GM20431 (cell line): ENCODE results near the gene PLPP4.

Source experiments
- in situ Hi-C: fragments of 300-500 bp; cut with MseI, MboI; formaldehyde crosslinking; loops from one replicate; pipeline ENCODE4 v1.15.0; 2020; ENCODE audit warnings: low sequenced_read_pairs; ENCODE audit not compliant: unreplicated experiment

The PLPP4 gene

DNA sequence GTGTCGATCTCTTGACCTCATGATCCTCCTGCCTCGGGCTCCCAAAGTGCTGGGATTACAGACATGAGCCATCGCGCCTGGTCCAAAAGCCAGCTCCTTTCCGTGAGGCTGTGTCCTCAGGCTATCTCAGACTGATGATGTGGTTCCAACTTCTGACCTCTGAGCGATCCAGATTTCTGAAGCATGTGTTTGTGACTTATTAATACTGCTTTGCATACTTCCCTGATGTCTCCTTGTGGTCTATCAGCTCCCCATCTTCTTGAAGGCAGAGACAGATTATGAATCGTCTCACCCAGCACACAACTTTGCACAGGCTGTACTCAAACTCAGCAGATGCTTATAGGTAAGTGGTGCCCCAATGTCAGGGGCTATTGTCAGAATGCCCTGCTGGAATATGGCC, 2.0 kb upstream of the PLPP4 start:
- in situ Hi-C loops = no loop called here

DNA sequence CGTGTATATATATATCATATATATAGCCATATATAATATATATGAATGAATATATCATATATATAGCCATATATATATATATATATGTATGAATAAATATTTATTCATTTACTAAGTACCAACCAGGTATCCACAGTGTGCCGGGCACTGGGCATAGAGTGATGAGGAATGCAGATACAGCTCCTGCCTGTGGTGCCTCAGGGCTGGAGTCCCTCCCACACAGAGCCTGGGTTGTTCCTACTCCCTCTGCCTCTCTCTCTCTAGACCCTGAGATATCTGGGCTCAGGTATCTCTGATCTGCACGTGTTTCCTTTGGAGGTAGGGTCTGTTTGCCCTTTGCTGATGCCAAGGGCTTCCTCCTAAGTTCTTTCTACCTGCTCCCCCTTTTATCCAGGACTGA, 1.4 kb upstream of the PLPP4 start:
- in situ Hi-C loops = no loop called here

DNA sequence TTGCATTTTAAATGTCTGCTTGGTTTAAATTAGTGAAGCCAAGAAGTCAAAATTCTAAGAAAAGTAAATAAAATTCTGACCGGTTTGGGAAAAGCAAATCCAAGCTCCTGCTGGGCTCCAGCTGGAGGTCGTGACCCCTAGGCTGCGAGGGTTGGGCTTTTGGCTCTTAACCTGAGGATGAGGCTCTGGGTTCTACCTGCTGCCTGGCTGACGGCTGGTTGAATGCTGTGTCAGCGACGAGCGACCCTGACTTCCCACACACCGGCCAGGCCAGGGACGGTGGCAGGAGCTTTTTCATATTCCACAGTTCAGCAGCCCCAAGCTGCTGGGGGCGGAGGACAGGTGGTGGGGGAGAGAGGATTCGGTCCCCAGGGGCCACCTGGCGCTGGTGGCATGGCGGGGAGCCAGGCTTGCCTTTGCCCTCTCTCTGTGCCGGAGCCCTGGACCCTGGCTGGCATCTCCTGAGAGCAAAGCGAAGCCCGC, 843 bp upstream of the PLPP4 start:
- in situ Hi-C loops = no loop called here

DNA sequence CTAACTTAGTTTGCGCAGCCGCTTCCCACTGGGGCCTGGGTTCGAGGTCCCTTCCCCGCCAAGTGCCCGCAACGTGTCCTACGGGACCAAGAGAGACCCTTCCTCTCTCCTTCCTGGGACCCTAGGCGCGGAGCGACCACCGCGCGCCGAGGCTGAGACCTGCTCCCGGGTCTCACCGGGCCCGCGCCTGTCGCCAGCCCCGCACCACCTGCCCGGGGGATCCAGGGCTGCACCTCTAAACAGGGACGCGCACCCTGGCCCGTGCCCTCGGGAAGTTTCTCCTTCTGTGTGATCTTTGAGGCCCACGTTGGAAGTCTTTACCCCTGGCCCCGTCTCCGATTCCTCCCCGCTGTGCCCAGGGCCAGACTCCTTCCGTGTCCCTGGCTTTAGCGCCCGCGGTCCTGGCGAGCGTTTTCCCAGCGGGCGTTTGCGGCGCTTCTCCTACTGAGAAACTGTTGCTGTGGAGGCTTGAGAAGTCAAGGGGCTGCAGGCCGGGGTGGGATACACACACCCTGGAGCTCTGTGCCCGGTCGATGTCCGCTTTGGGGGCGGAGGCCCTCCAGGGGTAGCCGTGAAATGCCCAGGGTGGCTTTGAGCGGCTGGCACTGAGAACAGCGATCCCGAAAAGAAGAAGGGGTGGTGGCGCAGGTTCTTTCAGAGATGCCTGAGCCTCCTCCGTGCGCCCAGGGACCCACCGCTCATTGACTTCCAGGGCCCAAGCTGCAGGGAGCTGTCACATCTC, 575 bp downstream of the PLPP4 start:
- in situ Hi-C loops = no loop called here

DNA sequence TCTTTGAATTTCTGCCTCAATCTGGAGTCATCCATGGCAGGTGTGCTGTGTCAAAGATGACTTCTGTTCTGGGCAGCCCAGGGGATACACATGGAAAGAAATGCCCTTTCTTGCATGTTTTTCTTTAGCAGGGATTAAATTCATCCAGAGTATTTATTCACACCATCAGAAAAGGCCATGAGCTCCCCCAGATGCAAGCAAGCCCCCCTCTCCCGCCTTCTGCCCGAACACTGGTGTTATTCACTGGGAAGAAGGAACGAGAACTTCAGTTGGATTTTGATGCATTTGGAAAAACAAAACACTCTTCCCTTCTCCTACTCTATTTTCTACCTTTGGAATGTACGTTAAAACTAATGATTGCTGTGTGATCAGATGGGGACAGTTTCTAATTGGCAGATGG, 1.4 kb downstream of the PLPP4 start:
- in situ Hi-C loops = no loop called here

DNA sequence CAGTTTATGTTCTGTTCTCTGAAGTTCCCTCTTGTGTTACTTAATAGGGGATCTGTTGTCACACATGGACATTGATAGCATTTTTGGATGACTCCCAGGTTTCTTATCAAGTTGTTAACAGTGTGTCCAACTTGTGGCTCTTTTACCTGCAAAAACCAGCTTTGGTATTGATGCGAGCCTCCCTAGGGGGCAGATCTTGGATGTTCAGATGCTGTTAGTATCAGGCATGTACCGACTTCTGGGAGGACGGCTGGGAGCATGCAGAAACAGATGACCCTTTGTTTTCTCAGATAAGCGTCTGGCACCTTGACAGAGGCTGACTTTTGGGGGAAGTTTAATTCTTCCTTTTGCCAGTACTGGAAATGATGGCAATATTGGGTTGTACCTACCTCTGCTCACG, 2.2 kb downstream of the PLPP4 start:
- in situ Hi-C loops = no loop called here

DNA sequence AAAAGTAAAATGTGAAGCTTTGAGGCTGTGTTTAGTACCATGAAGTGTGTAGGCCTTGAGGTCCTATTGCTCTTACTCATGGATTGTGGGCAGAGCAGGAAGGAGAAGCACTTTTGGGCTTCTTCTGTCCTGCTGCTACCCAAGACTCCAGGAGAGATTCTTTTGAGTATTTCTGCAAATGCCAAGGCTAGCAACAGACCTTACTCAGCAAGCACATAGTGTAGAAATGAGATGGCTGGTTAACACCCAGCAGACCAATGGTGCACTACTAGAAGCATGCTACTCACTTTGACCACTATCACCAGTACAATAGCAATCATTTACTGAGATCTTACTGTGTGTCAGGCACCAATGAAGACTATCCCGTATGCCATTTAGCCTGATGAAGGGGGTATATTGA, 3.2 kb downstream of the PLPP4 start:
- in situ Hi-C loops = no loop called here

DNA sequence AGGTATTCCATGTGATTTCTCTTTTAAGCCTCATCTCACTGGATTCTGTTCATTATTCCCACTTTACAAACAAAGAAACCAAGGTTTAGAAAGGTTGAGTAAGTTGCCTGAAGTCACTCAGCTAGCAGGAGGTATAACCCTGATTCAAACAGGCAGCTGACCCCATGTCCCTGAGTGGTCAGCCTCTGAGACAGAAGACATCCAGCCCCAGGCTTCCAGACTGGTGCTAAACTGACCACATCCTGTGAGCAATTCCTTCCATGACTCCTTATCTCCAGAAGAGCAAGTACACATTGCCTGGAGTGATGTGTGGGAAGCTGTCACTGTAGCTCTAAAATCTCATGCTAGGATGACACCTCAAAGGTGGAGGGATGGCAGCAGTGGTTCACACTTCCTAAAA, 3.7 kb downstream of the PLPP4 start:
- in situ Hi-C loops = no loop called here

DNA sequence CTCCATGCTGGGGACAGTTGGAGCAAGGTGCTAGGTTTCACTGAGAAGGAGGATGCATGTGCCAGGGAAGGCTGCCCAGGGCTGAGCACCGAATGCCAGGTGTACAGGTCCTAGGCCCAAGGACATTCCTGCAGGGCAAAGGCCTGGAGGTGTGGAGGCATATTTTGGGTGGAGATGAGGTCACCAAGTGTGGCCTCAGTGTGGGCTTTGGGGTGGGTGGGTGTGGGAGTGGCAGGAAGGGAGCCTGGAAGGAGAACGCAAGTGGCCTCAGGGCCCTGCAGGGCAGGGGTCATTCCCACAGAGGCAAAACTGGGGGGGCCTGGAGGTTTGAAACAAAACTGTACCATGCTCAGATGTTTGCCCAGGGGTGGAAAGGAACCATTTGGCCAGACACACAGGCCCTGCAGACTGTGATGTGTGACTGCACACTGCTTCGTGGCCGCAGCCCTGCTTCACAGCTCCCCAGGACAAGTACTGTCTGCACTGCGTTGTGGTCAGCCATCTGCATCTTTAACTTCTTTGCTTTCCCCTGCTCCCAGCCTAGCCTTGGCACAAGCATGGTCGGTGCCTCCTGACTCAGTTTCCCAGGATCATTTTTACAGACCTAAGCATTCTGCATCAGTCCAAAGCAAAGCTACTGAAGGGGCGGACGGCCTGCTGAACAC, 5.1 kb downstream of the PLPP4 start:
- in situ Hi-C loops = no loop called here

DNA sequence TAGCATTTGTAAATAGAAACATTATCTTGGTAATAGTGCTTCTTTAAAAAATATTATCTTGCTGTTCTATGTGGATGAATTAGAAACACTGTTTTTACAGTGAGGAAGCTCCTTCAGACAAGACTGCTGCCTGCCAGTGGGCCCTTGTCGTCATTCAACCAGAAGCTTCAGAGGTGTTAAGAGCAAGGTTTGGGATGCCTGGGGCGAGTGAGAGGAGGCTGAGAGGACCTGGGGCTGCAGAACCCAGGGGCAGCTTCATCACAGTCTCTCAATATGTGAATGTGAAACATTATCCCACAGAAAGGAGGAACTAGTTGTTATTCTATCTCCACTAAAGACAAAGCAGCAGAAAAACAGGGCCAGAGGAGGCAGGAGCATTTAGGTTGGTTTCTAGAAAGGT, 8.1 kb downstream of the PLPP4 start:
- in situ Hi-C loops = no loop called here

DNA sequence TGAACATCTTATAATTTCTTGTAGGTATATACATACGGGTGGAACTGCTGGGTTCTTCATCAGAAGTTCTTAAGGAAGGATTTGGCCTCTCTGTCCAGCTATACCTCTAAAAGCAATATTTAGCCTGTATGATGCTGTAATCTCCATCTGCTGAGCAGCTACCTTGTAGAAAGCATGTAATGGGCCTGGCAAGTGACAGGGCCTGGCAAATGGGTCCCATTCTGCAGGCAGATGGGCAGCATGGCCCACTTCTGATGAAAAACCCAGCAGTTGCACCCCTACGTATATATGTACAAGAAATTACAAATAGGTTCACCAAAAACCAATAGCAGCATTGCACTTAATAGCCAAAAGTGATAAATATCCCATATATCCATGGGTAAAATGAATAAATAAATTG, 9.0 kb downstream of the PLPP4 start:
- in situ Hi-C loops = no loop called here

DNA sequence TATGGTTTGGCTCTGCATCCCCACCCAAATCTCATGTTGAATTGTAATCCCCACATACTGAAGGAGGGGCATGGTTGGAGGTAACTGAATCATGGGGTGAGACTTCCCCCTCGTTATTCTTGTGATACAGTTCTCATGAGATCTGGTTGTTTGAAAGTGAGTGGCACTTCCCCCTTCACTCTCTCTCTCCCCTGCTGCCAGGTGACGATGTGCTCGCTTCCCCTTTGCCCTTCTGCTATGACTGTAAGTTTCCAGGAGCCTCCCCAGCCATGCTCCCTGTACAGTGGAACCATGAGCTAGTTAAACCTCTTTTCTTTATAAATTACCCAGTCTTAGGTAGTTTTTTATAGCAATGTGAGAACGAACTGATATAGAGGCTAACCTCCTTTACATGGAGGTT, 16.6 kb downstream of the PLPP4 start:
- in situ Hi-C loops = no loop called here

DNA sequence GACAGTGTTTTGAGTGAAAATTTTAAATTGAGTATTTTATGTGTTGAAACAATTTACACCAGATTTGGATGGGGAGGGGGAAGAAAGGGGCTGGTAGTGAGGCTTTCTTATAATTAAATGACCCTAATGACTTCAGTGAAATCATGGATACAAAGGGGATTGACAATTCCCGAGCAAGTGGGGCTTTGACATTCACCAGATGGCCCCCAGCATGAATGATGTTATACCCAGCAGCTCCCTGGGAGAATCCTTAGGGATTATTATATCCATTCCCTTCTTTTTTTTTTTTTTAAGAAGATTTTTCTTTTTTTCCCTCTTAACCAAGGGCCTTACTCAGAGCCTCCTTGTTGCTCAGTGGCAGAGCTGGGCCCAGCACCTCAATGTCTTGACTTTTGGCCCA, 17.9 kb downstream of the PLPP4 start:
- in situ Hi-C loops = no loop called here

DNA sequence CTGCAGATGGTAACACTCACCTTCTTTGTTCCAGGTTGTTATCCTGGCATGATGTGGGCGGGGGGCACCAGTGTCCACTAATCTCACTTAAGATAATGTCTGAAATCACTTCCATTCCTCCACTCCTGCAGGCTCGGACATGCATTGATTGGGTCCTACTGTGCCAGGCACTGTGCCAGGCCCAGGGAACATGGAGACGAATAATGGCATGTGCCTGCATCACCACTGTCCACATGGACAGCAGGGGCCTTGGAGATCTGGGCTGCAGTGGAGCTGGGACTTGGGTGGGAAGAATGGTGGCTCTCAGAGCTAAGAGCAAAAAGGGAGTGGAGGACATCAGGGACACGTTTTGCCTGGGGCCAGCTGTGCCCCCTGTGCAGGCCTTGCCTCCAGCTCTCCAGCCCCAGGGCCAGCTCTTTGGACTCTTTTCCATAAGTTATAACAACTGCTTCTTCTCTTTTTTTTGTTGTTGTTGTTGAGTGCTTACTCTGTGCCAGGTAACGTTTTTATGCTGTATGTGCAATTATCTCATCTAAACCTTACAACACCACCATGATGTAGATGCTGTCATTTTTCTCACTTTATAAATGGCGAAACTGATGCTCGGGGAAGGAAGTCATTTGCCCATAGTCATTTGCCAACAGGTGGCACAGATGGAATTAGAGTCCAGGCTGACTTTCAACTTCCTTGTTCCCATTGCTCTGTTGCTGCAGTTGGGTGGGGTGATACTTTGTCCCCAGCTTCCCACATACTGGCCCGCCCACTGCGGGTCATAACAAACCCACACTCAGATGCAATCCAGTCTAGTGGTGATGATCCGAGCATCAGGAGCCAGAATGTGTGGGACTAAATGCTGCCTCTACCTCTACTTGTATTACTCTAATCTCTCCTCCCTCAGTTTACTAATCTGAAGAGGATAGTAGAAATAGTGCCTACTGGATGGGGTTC, 19.1 kb downstream of the PLPP4 start:
- in situ Hi-C loops = no loop called here

DNA sequence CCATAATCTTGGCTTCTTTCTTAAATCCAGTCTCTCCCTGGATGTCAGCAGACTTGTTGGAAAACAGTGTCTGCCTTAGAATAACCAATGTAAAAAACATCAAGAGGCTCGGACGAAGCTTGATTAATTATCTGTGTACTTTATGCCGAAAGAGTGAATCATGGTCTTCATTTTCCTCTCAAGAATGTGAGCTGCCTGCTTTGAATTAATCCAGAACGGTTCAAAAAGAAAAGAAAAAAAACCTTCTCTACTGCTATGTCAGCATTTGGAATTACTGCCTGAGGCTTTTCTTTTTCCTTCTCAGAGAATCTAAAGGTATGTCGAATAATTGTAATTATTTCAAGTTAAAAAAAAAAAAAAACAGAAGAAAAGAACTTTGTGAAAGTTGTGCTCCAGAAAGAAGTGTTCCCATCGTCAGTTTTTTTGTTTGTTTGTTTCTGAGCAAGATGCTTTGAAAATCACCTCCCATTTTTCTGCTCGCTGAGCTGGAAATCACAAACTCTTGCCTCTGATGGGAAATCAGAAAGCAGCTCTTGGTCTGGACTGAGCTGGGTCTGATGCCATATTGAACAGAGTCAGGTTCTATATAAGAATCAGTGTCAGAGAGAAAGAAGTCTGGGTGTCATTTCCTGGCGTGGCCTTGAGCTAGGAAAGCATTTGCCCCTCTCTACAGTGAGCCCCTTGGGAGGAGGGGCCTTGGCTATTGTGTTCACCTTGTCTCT, 20.2 kb downstream of the PLPP4 start:
- in situ Hi-C loops = no loop called here

DNA sequence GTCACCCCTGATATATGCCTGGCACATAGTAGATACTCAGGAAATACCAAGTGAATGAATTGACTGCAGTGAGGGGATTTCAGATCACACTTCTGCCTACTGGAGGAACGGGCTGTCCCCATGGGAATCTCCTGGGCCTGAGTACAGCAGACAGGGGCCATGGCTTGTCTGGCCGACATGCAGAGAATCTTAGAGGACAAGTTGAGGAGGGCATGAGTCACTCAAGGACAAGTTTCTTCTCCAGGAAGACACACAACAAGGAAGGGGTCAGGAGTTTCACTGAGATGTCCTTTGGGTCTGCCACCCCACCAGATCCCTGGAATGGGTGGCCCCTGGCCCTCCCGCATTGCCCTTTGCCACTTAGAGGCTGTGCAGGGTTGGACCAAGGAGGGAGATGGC, 20.7 kb downstream of the PLPP4 start:
- in situ Hi-C loops = no loop called here

DNA sequence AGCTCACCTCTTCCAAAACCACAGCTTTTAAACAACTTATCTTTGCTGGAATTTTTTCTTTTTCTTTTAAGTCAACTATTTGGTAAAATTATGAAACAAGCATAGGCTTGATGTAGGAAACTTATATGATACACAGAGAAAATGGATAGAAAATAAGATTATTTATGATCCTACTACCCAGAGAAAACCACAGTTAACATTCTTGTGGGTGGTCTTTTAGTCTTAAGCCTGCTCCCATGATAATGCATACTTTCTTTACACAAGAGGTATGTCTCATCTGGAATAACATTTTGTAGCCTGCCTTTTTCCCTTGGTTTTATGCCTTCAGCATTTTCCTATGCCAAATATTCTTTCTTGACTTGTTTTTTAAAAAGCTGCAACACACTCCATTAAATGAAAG, 21.4 kb downstream of the PLPP4 start:
- in situ Hi-C loops = no loop called here

DNA sequence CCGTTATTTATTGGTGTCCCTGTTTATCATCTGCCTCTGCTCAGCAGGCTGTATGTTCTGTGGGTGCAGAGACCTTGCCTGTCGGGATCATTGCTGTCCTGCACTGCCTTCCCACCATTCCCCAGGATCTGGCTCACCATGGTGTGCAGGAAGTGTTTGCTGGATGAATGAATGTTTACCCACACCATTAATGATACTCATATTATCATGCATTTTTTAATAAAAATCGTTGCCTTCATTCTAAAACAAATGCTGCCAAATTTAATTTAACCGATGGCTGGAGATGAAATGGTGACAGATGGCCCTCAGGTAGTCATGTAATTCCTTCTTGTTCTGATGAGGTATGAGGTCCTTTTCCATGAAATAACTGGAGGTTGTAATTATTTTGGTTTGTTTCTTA, 22.5 kb downstream of the PLPP4 start:
- in situ Hi-C loops = no loop called here

DNA sequence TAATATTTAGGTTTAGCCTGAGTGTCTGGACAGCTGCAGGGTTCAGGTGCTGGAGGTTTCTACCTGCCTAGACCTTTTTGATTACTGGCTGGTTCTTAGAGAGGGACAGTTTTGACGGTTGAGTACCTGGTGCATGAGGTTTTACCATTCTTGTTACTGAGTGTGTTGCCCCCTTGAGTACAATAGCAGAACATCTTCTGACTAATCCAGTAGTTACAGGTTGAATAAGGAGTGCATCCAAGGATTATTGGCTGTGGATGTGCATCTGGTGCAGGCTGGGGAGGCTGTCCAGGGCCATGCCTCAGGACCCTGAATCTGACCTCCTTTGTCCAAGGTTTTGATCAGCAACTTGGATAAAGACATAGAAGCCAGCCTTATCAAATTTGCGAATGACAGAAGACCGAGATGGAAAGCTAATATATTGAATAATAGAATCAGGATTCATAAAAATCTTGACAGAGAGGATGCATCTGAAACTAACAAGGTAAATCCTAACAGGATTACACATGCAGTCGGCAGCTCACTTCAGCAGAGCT, 23.1 kb downstream of the PLPP4 start:
- in situ Hi-C loops = no loop called here

DNA sequence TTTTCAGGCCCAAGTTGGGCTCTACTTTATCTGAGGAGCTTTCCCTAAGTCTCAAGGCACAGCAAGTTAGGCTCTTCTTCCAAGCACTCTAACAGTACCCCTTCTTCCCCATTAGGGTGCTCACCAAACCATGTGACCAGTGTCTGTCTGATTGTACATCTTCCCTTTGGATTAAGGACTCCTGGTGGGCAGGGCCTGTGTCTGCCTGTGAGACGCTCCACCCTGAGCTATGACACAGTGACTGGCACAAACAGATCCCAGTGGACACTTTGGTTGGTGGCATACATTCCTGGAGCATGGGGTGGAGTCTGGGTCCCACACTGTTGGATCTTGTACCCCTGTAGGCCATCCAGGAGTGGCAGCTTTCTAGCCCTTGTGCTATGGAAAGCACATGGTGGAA, 23.8 kb downstream of the PLPP4 start:
- in situ Hi-C loops = no loop called here
